ENCODE measurements around the gene ZKSCAN8.
A peak's percentile ranks its signal among the peaks of the same experiment; 100 is the strongest.

ZKSCAN8 gene

DNA sequence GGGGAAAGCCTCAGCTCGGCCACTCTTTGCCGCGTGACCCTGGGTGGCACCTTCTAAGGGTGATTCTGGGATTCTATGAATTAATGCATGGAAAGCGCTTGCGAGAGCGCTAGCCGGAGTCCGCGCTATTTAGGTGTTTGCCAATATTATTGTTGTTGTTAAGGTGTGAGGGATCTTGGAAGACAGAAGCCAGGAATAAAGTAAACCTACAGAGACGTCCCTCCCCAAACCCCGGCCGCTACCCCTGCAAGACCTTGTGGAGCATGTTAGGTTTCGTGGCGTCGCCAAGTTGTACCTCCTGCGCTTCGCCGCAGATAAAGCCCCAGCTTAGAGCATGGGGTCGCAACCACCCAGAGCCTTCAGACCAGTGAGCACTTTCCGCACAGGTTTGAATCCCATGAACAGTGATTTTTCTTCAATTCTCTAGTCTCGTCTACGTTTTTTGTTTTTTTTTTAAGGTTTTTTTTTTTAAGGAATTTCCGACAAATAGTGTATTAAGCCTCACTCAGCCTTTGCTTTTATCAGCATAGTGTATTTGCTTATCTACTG is 66.5 kb downstream of the ZKSCAN8 start:
- Histone ChIP-seq H3K4me1 (ENCODE audit: control insufficient read depth, low read depth, low read length) (peaks cover 12% of the 10 kb centered on the region), H3K9ac (ENCODE audit: low read length) (peak overlapping the region; percentile 12), H3K27ac (ENCODE audit: low read length) (no peak overlapping the region), H3K4me3 (ENCODE audit: low read length) (peak overlapping the region; percentile 67), H3K36me3 (ENCODE audit: control insufficient read depth, low read depth, low read length) (no peaks in the 10 kb centered on the region), H3K27me3 (ENCODE audit: control insufficient read depth, insufficient read depth, low read length) (peaks cover 92% of the 10 kb centered on the region), H3K9me3 (ENCODE audit: control insufficient read depth, low read depth, low read length) (no peaks in the 10 kb centered on the region)

All from iPS-18a (cell line).